ENCODE results near the gene FHIT. TPM values are rescaled to one million over a fixed set of nuclear protein-coding genes. Genes with fewer than 3 reads are reported as not detected.

The FHIT gene
- total and polyA plus RNA-seq, 10 of the 15 experiments (the other 5 are each of a cell fraction or from before 2014, with no cell fraction given), result 4.2 to 14.9 (median 9.4) TPM

- TF ChIP-seq ZBTB4 (CRISPR knock-in tag; IDR thresholded peaks at IDR 0.05) (no peak), BHLHE40 (IDR thresholded peaks at IDR 0.05; ENCODE audit: borderline replicate concordance in 1 of 2, low read depth in 2 of 2, low read length in 1 of 2) (peak in 1 of 2 experiments; percentile 25; a peak in 1 of 4 replicates), BRCA1 (IDR thresholded peaks at IDR 0.05; ENCODE audit: low read depth, low read length) (no peak), WRNIP1 (IDR thresholded peaks at IDR 0.05; ENCODE audit: borderline replicate concordance, low read depth, low read length) (no peak), EP300 (IDR thresholded peaks at IDR 0.05; ENCODE audit: borderline replicate concordance in 1 of 2, control insufficient read depth in 1 of 2, low read depth in 2 of 2, low read length in 2 of 2) (no peak), PAX8 (IDR thresholded peaks at IDR 0.05) (no peak), PAX5 (IDR thresholded peaks at IDR 0.05; ENCODE audit: borderline replicate concordance, low read depth, low read length) (no peak), CEBPZ (IDR thresholded peaks at IDR 0.05; ENCODE audit: low read depth, low read length) (no peak), NFIC (IDR thresholded peaks at IDR 0.05; ENCODE audit: low read depth, low read length) (peak; percentile 76), JUND (IDR thresholded peaks at IDR 0.05; ENCODE audit: low read depth, low read length) (peak; percentile 17; the same call in 1 of the 2 replicates), CHD2 (IDR thresholded peaks at IDR 0.05; ENCODE audit: borderline replicate concordance, low read depth, low read length) (no peak), MAX (IDR thresholded peaks at IDR 0.05; ENCODE audit: low read depth, low read length) (no peak), RAD51 (IDR thresholded peaks at IDR 0.05) (no peak), MXI1 (IDR thresholded peaks at IDR 0.05; ENCODE audit: low read depth, low read length) (no peak), HDAC2 (IDR thresholded peaks at IDR 0.05) (no peak), ZZZ3 (IDR thresholded peaks at IDR 0.05; ENCODE audit: control insufficient read depth, insufficient read length, low read depth) (no peak), RUNX3 (IDR thresholded peaks at IDR 0.05; ENCODE audit: low read length) (peak; percentile 51; the same call in 1 of the 2 replicates), JUNB (IDR thresholded peaks at IDR 0.05) (peak; percentile 95), DPF2 (IDR thresholded peaks at IDR 0.05) (0 out of 2 replicates have a peak, but pooled peaks have one; percentile 26), MEF2B (IDR thresholded peaks at IDR 0.05; ENCODE audit: partially characterized antibody, poor library complexity, severe bottlenecking) (no peak), TCF12 (IDR thresholded peaks at IDR 0.05; ENCODE audit: low read depth, low read length) (0 out of 2 replicates have a peak, but pooled peaks have one; percentile 23), FOS (IDR thresholded peaks at IDR 0.05; ENCODE audit: borderline replicate concordance, extremely low read depth, insufficient read length) (no peak), YY1 (IDR thresholded peaks at IDR 0.05; ENCODE audit: low read depth, low read length) (no peak), ATF7 (IDR thresholded peaks at IDR 0.05; ENCODE audit: low read depth) (no peak), SIN3A (IDR thresholded peaks at IDR 0.05; ENCODE audit: low read depth, low read length) (no peak)
These were observed 1316.2 kb downstream of the FHIT start (continued) for GRCh38 chr3:59935025-59935424.
